Anterior cingulate cortex (tissue), 58 donors: ENCODE data around the gene STIM2.

Source experiments
- DNase-seq, 58 donors: peaks; one replicate each; lab custom pipeline; 2025; lab: John Stamatoyannopoulos, UW

Gene STIM2

GRCh38 chr4:27068151-27068867, 207.7 kb downstream of the STIM2 start:
- DNase-seq, result no peak
